Spleen (tissue), 7 donors: ENCODE results near the gene GKAP1.

Experiments used
- CTCF ChIP-seq, 11 experiments: fragments of 200-600 bp in 7 of 11; fragments of 450-650 bp in 4 of 11; sonication (generic) in 4 of 11; IDR thresholded peaks in 8 of 11; conservative IDR thresholded peaks in 3 of 11; 1 replicate in 7 of 11; 2 replicates in 4 of 11; pipeline versions ENCODE4 v1.4.0 to v1.8.0; 2016 to 2021; ENCODE audit warnings: antibody characterized with exemption in 11 of 11, inconsistent platforms in 4 of 11, mild to moderate bottlenecking in 1 of 11
- POLR2AphosphoS5 ChIP-seq, 3 donors: sonication (generic); formaldehyde crosslinking; IDR thresholded peaks; one replicate each; pipeline ENCODE4 v1.5.1; 2017; ENCODE audit warnings: antibody characterized with exemption in 3 of 3
- donor health status: DM: no; HTN: no; CAD: no; lungs with moderate emphysema.
- donor health status: DM: no; HTN: no; CAD: no.
- donor health status: DM: no; HTN: no; CAD: no.

DNA sequence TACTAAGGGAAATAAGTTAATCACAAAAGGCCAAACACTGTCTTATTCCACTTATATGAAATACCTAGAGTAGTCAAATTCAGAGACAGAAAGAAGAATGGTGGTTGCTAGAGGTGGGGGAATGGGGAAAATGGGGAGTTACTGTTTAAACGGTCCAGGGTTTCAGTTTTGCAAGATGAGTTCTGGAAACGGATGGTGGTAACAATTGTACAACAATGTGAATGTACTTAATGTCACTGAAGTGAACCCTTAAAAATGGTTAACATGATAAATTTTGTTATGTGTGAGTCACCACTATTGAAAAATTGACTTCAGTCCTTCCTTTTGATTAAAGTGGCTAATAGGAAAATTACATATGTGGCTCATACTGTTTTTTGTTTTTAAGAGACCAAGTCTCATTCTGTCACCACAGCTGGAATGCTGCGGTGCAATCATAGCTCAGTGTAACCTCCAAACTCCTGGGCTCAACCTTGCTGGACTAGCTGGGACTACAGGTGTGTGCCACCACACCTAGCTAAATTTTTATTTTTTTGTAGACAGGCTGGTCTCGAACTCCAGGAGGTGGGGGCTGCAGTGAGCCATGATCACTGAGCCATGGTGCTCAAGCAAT lies 118.5 kb downstream of the GKAP1 start:
- TF ChIP-seq POLR2AphosphoS5 (IDR thresholded peaks at IDR 0.05), result no peak
- no peak for TF ChIP-seq CTCF (IDR thresholded peaks at IDR 0.05 in 8 of 11, conservative IDR thresholded peaks at IDR 0.05 in 3 of 11)
